ENCODE results near the gene TTLL10. TPM values are rescaled to one million over a fixed set of nuclear protein-coding genes. Genes with fewer than 3 reads are reported as not detected.
A peak's percentile ranks its signal among the peaks of the same experiment; 100 is the strongest.

Gene TTLL10
- polyA plus RNA-seq, 2 of the 4 experiments (the other 2 are of a cell fraction) = not detected

DNA sequence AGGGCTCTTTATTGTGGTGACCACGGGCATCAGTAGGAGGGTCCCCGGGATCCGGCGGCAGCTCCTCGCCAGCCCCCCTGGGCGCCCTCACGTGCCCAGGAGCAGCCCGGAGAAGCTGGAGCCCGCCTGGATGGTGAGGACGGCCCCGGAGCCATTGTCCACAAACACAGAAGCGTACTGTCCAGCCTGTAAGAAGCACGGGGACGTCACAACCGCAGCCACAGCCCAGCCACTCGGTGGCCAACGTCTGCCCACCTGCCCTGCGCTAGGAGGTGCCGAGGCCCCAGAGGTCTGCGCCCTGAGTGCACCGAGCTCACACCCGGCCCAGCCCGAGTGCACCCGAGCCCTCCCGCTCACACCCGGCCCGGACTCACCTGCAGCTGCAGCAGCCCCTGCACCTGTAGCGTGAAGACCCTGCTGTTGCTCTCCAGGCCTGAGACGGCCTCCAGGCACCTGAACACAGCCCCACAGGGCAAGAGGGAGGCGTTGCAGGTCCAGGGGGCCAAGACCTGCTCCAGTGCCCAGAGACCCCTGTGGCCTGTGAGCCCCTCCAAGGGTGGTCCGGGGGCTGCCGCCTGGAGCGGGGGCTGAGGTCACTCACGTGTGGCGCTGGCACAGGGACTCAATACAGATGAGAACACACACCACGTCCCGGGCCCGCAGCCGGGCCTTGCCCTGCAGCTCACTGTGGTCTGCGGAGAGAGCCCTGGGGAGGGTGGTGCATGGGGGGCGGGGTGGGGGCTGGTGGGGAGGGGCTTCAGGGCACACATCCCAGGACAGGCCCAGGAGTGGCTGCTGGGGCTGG, 69.0 kb downstream of the TTLL10 start:
- H3K4me2 ChIP-seq = no peak overlapping the region
- POLR2A ChIA-PET = no interaction called here
- H3K9me3 ChIP-seq = no peaks in the 10 kb centered on the region
- CTCF ChIA-PET = interaction anchor here (1.4 to 9.4 kb wide), 3 partner anchors 49 to 121 kb away, joined by 3 to 46 read pairs (median 7); no protein-coding TSS in a partner anchor
- FAIRE-seq (no peak), ATAC-seq (no peak), DNase-seq (ENCODE audit: low read depth in 1 of 2, low spot score in 1 of 2) (no peak)
- H3K4me1 ChIP-seq = peaks cover 27% of the 10 kb centered on the region; the same call in 2 of the 3 replicates
- TF ChIP-seq JUN (IDR thresholded peaks at IDR 0.05) (no peak), ZNF302 (CRISPR knock-in tag; IDR thresholded peaks at IDR 0.05) (no peak), FOXS1 (CRISPR knock-in tag; IDR thresholded peaks at IDR 0.05) (no peak), RAD21 (conservative IDR thresholded peaks at IDR 0.05 in 1 of 2, IDR thresholded peaks at IDR 0.05 in 1 of 2) (no peak), POLR2A (IDR thresholded peaks at IDR 0.05; ENCODE audit: low read length) (no peak), HOXB5 (CRISPR knock-in tag; IDR thresholded peaks at IDR 0.05) (no peak), ZFP36 (IDR thresholded peaks at IDR 0.05; ENCODE audit: borderline replicate concordance, partially characterized antibody) (no peak), HOXB13 (CRISPR knock-in tag; IDR thresholded peaks at IDR 0.05; ENCODE audit: low read depth) (no peak), EHF (CRISPR knock-in tag; IDR thresholded peaks at IDR 0.05) (no peak), BHLHE40 (IDR thresholded peaks at IDR 0.05; ENCODE audit: low read depth, low read length) (no peak), CHD2 (IDR thresholded peaks at IDR 0.05; ENCODE audit: low read length, partially characterized antibody) (no peak), CHD4 (IDR thresholded peaks at IDR 0.05; ENCODE audit: borderline replicate concordance) (no peak), MYC (IDR thresholded peaks at IDR 0.05; ENCODE audit: borderline replicate concordance, low read length) (no peak), FOSB (CRISPR knock-in tag; IDR thresholded peaks at IDR 0.05) (no peak), HEYL (CRISPR knock-in tag; IDR thresholded peaks at IDR 0.05) (no peak), PHF8 (IDR thresholded peaks at IDR 0.05; ENCODE audit: borderline replicate concordance, low read depth) (no peak), ZC3H11A (IDR thresholded peaks at IDR 0.05) (no peak)
- TF ChIP-seq, protein P1, sequence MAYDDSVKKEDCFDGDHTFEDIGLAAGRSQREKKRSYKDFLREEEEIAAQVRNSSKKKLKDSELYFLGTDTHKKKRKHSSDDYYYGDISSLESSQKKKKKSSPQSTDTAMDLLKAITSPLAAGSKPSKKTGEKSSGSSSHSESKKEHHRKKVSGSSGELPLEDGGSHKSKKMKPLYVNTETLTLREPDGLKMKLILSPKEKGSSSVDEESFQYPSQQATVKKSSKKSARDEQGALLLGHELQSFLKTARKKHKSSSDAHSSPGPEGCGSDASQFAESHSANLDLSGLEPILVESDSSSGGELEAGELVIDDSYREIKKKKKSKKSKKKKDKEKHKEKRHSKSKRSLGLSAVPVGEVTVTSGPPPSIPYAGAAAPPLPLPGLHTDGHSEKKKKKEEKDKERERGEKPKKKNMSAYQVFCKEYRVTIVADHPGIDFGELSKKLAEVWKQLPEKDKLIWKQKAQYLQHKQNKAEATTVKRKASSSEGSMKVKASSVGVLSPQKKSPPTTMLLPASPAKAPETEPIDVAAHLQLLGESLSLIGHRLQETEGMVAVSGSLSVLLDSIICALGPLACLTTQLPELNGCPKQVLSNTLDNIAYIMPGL (CRISPR knock-in tag; IDR thresholded peaks at IDR 0.05; ENCODE audit: borderline replicate concordance) = no peak
- H3K4me3 ChIP-seq = no peak overlapping the region
- no peak overlapping the region for H3K27ac ChIP-seq
- 91% methylated on average over 6 of the region's 41 CpGs for WGBS (ENCODE audit: missing lambda C conversion rate)

DNA sequence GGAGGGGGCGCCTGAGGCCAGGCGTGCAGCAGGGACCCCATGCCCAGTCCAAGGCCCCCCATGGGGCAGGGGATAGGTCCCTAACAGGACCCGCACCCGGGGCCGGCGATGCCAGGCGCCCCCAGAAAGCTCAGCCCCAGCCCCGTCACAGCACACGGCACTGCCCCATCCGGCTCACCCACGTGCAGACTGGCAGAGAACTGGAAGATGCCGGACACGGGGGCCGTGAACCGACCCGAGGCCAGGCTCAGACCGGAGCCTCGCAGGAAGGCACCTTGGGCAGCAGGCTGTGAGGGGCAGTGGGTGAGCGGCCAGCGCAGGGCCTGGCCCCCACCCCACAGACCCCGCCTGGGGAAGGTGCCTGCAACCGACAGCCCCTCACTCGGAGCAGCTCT, 69.6 kb downstream of the TTLL10 start:
- H3K9me3 ChIP-seq = no peaks in the 10 kb centered on the region
- peaks cover 21% of the 10 kb centered on the region; the same call in 2 of the 3 replicates for H3K4me1 ChIP-seq
- DNase-seq (ENCODE audit: low read depth in 1 of 2, low spot score in 1 of 2) = no peak
- TF ChIP-seq POLR2AphosphoS2 (conservative IDR thresholded peaks at IDR 0.05; ENCODE audit: low read length) = no peak
- no peak overlapping the region for H3K4me3 ChIP-seq
- H3K27ac ChIP-seq = no peak overlapping the region
- ATAC-seq = no peak
- CTCF ChIA-PET = interaction anchor here (1.4 to 2.2 kb wide), 2 partner anchors 49 to 62 kb away, joined by 3 to 7 read pairs; no protein-coding TSS in a partner anchor
- POLR2A ChIA-PET = no interaction called here
- H3K4me2 ChIP-seq = no peak overlapping the region
- FAIRE-seq = no peak
- WGBS (ENCODE audit: missing lambda C conversion rate) = 91% methylated on average over 11 of the region's 23 CpGs

DNA sequence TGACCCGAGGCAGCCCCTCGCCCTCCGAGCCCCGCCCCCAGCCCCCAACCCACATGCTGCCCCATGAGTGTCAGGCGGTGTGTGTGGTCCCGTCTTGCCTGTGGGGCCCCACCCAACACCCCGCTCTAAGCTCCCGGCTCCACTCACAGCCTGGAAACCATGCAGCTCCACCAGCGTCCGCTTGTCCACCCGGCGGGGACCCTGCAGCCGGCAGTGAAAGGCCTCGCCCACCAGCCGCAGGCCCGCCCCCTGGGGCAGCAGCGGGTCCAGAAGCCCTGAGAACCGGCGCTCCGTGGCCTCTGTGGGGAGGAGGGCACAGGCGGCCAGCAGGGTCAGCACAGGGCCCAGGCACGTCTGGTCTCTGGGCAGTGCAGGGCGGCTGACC, 70.1 kb downstream of the TTLL10 start:
- H3K4me2 ChIP-seq = no peak overlapping the region
- CTCF ChIA-PET = interaction anchor here (1.1 to 2.2 kb wide), 3 partner anchors 11 to 62 kb away, joined by 3 to 7 read pairs (median 3); no protein-coding TSS in a partner anchor
- H3K9me3 ChIP-seq = no peaks in the 10 kb centered on the region
- peak in 1 of 2 experiments; percentile 21; a peak in 3 of 6 replicates for ATAC-seq
- H3K4me3 ChIP-seq = no peak overlapping the region
- TF ChIP-seq JUN (IDR thresholded peaks at IDR 0.05) = no peak
- TF ChIP-seq, protein P2, sequence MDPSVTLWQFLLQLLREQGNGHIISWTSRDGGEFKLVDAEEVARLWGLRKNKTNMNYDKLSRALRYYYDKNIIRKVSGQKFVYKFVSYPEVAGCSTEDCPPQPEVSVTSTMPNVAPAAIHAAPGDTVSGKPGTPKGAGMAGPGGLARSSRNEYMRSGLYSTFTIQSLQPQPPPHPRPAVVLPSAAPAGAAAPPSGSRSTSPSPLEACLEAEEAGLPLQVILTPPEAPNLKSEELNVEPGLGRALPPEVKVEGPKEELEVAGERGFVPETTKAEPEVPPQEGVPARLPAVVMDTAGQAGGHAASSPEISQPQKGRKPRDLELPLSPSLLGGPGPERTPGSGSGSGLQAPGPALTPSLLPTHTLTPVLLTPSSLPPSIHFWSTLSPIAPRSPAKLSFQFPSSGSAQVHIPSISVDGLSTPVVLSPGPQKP (IDR thresholded peaks at IDR 0.05; ENCODE audit: low read depth, low read length) = no peak
- no peak for TF ChIP-seq TP53 (CRISPR knock-in tag; IDR thresholded peaks at IDR 0.05)
- TF ChIP-seq, protein P3, sequence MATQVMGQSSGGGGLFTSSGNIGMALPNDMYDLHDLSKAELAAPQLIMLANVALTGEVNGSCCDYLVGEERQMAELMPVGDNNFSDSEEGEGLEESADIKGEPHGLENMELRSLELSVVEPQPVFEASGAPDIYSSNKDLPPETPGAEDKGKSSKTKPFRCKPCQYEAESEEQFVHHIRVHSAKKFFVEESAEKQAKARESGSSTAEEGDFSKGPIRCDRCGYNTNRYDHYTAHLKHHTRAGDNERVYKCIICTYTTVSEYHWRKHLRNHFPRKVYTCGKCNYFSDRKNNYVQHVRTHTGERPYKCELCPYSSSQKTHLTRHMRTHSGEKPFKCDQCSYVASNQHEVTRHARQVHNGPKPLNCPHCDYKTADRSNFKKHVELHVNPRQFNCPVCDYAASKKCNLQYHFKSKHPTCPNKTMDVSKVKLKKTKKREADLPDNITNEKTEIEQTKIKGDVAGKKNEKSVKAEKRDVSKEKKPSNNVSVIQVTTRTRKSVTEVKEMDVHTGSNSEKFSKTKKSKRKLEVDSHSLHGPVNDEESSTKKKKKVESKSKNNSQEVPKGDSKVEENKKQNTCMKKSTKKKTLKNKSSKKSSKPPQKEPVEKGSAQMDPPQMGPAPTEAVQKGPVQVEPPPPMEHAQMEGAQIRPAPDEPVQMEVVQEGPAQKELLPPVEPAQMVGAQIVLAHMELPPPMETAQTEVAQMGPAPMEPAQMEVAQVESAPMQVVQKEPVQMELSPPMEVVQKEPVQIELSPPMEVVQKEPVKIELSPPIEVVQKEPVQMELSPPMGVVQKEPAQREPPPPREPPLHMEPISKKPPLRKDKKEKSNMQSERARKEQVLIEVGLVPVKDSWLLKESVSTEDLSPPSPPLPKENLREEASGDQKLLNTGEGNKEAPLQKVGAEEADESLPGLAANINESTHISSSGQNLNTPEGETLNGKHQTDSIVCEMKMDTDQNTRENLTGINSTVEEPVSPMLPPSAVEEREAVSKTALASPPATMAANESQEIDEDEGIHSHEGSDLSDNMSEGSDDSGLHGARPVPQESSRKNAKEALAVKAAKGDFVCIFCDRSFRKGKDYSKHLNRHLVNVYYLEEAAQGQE (IDR thresholded peaks at IDR 0.05) = no peak
- TF ChIP-seq MYC (IDR thresholded peaks at IDR 0.05; ENCODE audit: borderline replicate concordance, low read length) = no peak
- no peak for TF ChIP-seq ZNF302 (CRISPR knock-in tag; IDR thresholded peaks at IDR 0.05)
- TF ChIP-seq, protein P4, sequence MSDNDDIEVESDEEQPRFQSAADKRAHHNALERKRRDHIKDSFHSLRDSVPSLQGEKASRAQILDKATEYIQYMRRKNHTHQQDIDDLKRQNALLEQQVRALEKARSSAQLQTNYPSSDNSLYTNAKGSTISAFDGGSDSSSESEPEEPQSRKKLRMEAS (IDR thresholded peaks at IDR 0.05) = no peak
- TF ChIP-seq RAD21 (conservative IDR thresholded peaks at IDR 0.05 in 1 of 2, IDR thresholded peaks at IDR 0.05 in 1 of 2) = no peak
- no peak for TF ChIP-seq BHLHE40 (IDR thresholded peaks at IDR 0.05; ENCODE audit: low read depth, low read length)
- TF ChIP-seq HEYL (CRISPR knock-in tag; IDR thresholded peaks at IDR 0.05) = no peak
- no peak for TF ChIP-seq RCOR1 (IDR thresholded peaks at IDR 0.05; ENCODE audit: low read depth, low read length)
- POLR2A ChIA-PET = no interaction called here
- peak overlapping the region in 1 of 2 experiments; percentile 56; a peak in 3 of 6 replicates for H3K27ac ChIP-seq
- peaks cover 19% of the 10 kb centered on the region; the same call in 1 of the 3 replicates for H3K4me1 ChIP-seq
- no peak for FAIRE-seq
- 62% methylated on average over 2 of the region's 23 CpGs for WGBS (ENCODE audit: missing lambda C conversion rate)
- DNase-seq (ENCODE audit: low read depth in 1 of 2, low spot score in 1 of 2) = no peak
